ENCODE data around the gene SAMD14. TPM values are rescaled to one million over a fixed set of nuclear protein-coding genes. Genes with fewer than 3 reads are reported as not detected.

Gene SAMD14
- total RNA-seq (2014; rRNA removed; shearing (Covaris generic)), result 0.10 and 0.24 TPM in 2 replicates

DNA sequence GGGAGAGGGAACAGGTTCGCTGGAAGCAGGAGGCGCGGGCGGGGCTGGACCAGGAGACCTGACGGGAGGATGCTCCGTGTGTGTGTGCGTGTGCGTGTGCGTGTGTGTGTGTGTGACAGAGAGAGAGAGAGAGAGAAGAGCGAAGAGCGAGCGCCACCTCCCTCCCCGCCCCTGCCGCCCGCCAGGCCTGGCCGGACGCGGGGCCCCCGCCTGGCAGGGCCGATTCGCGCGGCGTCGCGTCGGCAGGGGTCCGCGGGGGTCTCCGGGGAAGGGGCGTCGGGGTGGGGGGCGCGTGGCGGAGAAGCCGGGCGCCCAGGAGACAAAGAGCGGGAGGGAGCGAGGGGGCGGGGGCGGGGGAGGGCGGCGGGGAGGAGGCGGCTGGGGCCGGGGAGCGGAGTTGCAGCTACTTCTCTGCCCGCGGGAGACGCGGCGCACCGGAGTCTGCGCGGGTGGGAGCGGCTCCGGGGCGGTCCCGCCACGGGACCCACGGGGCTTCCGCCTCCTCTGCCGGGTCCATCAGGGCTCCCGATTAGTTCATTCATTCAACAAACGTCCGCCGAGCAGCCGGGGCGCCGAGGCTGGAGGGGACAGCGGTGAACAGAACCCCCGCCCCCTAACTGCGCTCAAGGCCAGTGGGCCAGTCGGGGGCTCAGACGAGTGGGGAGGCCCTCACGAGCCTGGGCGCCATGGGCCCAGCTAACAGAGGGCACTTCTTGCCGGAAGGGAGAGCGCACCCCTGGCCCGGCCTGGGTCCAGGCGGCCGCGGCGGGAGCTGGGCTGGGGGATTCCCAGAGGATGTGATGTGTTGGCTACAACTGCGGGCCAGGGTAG, at the start of gene SAMD14:
Gene SAMD14, minus strand, starts transcription at position 433 of the 831 bp plus-strand sequence. CDS start 5,201 bp downstream, outside the sequence.
- peak; percentile 45 for DNase-seq (ENCODE audit: low read depth)

DNA sequence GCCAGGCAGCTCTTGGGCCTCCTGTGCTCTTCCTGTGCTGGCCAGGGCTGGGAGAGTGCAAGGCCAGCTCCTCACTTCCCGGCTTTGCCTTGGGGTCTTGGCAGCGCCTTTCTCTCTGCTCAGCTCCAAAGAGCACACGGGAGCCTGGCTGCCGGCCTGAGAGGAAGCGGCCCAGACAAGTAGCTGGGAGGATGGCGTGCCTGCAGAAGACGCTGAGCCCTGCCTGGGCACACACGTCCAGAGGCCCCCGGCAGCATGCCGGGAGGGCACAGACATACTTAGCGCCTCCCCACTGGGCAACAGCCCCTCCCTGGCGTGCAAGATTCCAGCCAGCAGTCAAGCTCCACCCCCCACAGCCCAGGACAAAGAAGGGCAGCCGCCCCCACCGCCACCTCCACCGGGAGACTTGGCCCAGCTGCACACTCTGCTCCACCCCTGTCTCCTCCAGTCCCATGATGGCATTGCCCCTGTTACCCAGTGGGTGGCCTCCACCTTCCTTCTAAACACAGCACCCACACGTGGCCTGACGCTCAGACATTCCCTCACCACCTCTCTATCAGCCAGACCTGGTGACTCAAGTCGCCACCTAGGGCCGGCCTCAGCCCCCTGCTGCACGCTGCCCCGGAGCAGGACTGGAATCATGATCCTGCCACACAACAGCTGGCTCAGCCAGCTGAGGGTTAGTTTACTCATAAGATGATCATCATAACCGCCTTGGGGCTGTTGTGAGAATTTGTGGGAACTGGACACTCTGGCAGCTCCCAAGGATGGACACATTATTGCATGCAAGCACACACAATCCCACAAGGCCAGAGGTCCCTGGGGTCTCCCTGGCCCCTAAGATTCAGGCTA, 48.2 kb upstream of the SAMD14 start:
- peak; percentile 99 for DNase-seq (ENCODE audit: low read depth)

DNA sequence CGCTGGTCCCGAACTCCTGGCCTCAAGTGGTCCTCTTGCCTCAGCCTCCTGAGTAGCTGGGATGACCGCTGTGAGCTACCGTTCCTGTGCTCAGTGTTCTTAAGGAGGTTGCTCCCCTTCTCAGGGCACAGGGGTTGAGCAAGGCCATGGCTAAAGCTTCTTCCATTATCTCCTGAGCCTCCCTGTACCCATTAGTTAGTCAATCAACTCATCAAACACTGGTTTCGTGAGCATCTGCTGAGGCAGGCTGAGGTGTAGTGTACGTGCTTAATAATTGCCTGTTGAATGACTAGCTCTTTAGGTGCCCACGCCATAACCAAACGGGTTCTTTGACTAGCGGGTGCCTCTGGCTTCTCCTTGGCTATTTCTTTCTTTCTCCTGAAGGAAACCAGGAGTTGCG, 47.5 kb upstream of the SAMD14 start:
- no peak for DNase-seq (ENCODE audit: low read depth)

DNA sequence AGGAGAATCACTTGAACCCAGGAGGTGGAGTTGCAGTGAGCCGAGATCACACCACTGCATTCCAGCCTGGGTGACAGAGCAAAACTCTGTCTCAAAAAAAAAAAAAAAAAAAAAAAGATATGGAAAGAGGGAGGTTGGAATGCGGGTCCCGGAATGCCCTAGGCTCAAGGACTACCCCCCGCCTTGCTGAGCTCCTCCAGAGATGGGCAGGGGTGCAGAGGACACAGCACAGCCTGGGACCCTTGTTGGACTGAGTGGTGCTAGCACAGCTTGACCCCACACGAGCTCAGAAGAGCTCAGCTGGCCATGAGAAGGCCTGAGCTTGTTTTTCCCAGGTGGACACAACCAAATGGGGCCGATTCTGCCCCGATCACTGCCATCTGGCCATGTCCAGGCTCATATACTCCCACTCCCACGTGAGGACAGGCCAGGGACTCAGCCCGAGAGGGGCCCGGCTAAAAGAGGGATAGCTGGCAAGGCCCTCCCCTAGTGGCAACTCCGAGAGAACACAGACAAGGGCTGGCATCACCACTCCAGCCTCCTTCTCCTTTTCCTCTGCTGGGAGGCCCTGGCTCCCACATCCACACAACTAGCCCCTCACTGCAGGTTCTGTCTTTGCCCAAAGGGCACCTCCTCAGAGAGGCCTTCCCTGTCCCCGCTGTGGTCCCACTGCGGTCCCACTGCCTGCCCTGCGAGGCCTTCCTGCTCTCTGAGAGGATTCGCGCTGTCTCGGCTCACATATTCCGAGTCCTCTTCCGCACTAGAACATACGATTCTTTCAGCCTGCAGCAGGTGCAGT, 46.8 kb upstream of the SAMD14 start:
- DNase-seq (ENCODE audit: low read depth), result no peak

DNA sequence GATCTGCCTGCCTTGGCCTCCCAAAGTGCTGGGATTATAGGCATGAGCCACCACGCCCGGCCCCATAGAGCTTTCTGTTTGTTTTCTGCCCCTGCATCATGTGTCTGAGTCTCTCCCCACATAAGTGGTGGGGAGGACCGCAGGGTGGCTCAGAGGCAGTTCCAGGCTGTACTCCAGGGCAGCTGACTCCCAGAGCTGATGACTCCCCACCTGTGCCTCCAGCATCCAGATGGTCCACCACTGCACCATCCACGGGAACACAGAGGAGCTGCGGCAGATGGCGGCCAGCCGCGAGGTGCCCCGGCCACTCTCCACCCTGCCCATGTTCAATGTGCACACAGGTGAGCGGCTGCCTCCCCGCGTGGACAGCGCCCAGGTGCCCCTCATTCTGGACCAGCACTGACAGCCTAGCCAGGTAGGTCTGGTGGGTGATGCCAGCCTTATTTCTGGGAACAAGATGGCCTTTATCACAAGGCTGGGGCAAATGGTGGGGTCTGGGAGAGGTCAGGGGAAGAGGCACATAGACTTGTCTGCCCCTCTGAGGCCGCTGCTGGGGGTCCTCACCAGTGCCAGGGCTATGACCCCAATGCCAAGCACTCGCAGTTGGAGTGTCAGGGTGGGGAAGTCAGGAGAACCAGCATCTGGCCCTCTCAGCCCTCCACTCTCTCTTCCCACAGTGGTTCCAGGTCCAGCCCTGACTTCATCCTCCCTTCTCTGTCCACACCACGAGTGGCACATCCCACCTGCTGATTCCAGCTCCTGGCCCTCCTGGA, 45.3 kb upstream of the SAMD14 start:
- DNase-seq (ENCODE audit: low read depth), result no peak

DNA sequence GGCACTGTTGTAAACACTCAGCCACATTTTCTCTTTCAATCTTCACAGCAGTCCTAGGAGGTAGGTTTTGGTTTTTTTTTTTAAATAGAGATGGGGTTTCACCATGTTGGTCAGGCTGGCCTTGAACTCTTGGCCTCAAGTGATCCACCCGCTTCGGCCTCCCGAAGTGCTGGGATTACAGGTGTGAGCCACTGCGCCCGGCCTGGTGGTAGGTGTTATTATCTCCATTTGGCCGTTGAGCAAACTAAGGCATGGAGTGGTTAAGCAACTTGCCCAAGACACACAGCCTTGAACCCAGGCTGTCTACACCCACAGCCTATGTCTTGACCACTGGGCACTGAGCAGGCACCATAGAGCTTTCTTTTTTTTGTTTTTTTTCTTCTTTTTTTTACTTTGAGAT, 44.5 kb upstream of the SAMD14 start:
- DNase-seq (ENCODE audit: low read depth), result no peak

DNA sequence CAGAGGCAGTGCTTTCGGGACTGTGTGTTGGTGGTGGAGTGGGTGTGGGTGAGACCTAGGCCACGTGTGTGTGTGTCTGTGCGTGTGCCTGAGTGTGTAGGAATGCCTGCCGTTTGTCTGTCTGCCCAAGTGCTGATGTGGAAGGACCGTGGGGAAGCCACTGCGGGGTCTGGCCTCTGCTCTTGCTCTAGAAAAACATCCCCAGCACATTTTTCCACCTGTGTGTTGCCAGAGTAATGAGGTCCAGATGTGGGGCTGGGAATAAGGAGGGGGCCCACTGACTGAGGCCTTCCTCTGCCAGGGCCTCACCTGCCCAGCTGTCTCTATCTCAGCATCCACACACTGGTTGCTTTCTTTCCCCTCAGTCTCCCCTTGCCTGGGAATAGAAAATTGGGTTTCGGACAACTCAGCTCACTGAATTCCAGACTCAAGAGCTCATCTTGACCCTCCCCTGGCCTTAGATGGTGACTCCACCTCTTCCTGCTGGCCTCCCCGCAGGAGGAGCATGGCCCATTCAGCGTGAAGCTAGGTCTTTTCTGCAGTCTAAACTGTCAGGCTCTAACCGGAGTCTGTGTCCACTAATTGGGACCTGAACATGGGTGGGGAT, 43.5 kb upstream of the SAMD14 start:
- DNase-seq (ENCODE audit: low read depth), result peak; percentile 80

DNA sequence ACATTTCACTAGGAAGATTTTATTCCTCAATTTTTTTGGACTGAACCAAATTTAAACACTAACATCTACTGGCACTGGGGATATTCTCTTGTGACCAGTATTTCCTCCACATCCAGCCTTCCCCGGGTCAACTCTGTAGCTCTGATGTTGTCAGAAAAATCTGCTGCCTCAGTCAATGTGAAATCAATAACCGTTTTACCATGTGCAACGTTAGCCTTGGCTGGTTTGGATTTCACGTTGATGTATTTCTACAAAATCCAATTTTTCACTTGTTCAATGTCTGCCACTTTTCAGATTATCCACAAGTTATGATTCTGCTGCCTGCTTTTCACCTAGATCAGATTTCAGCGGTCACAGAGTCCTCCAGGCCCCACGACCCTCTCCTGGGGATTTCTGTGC, 43.0 kb upstream of the SAMD14 start:
- DNase-seq (ENCODE audit: low read depth), result no peak

DNA sequence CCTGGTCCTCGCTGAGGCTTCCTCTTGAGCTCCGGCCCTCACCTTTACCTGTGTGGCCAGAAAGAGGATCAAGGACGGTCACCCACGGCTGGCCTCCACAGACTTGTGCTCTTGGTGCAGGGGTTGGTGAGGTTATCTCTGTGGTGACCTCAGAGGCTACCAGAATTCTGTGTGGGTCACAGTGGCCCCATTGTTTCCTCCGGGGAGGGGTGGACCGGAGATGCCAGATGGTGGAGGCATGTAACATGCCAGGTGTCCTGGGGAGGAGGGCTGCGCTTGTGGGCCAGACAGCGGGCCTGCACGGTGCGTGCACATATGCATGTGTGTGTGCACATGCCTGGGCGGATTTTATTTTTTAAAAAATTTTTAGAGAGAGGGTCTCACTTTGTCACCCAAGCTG, 42.2 kb upstream of the SAMD14 start:
- no peak for DNase-seq (ENCODE audit: low read depth)

DNA sequence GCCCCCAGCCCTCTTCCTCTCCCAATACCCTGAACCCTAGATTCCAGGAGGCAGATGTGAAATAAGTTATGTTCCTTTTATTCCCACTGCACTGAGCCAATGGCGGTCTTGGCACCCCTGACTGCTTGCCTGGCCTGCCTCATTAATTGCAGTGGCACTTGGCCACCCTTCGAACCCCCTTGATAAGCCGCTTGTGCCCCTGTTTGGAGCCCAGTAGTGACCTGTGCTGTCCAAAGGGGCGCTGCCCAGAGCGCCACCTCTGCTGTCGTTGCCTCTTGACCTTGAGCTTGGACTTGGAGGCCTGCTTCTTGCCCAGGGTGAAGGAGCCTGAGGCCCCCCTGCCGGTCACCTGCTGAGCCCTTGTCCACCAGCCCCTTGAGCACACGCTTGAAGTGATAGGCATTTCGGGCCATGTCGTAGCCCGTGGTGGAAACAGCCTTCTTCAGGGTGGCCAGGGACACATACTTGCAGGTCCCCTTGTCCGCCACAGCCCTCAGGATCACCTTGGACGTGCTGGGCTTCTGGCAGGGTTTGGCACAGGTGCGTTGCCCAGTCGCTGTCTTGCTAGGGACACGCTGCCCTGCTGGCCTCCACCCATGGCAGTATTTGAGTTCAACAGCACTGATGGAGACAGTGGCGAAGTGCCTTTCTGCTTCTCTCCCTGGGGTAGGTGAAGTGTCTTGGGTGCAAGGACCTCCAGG, 41.6 kb upstream of the SAMD14 start:
- DNase-seq (ENCODE audit: low read depth), result no peak

DNA sequence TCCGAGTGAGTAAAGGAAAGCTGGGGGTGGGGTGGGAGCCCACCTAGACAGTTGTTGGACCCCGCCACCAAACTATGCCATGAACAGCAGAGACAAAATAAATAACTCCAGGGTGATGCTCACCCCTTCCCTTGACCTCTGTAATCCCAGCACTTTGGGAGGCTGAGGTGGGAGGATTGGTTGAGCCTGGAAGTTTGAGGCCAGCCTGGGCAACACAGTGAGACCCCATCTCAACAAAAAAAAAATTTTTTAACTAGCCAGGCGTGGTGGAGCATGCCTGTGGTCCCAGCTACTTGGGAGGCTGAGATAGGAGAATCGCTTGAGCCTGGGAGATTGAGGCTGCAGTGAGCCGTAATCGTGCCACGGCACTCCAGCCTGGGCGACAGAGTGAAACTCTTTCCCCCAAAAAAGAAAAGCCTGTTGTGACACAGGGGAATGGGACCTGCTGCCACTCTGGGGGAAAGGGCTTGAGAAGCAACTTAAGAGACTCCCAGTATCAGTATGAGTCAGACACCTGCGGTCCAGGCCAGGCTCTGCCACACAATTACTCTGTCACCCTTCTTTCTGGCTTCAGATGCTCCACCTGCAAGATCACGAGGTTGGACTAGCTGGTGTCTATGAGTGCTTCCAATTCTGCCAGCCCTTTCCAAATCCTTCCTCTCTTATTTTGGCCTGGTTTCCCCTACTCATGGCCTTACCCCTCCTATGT, 40.9 kb upstream of the SAMD14 start:
- peak; percentile 50 for DNase-seq (ENCODE audit: low read depth)

DNA sequence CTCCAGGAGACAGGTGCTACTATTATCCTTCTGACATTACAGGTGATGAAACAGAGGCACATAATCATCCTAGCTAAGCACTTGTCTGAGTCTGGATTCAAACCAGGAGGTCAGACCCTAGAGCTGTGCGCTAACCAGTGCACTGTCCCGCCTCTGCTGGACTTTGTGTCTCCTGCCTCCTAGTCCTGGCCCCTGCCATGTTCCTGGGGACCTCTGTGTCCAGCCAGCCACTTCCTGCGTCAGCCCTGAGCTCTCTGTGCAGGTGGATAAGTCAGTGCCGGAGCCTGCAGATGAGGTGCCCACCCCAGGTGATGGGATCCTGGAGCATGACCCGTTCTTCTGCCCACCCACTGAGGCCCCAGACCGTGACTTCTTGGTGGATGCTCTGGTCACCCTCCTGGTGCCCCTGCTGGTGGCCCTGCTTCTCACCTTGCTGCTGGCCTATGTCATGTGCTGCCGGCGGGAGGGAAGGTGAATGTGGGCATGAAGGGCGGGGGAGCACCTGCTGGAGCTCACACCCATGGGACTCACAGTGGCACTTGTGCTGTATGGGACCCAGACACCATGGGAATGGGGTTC, 40.0 kb upstream of the SAMD14 start:
- no peak for DNase-seq (ENCODE audit: low read depth)

DNA sequence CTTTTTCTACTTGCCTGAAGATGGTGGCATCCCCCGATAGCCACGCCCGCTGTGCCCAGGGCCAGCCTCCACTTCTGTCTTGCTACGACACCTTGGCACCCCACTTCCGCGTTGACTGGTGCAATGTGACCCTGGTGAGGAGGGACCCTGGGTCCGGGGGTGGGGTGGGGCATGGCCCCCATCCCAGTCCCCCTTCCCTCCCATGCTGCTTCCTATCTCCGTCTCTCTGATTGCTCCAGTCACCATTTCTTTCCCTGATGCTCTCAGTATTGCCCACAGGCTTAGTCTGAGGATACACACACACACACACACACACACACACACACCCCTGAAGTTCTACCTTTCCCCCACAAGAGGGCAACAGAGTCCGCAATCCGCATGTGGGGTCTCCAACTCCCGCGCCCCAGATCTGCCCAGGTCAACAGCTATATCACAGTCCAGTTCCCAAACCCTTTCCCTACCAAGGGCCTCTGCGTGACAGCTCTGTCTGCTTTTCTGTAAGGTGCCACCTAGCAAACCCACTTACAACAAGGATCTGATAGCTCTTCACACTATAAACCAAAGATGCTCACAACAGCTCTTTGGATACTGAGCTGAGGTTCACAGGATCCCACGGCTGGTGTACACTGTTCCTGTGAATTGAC, 39.3 kb upstream of the SAMD14 start:
- peak; percentile 71 for DNase-seq (ENCODE audit: low read depth)

DNA sequence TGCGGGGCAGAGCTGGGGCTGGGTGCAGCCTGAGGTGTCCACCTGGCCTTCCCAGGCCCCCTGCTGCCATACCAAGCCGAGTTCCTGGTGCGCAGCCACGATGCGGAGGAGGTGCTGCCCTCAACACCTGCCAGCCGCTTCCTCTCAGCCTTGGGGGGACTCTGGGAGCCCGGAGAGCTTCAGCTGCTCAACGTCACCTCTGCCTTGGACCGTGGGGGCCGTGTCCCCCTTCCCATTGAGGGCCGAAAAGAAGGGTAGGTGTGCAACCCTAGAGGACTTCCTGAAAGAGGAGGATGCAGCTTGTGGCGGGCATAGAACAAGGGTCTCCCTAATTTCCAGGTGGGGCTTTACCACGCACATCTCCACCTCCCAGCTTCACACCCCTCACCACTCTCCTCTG, 38.4 kb upstream of the SAMD14 start:
- DNase-seq (ENCODE audit: low read depth), result no peak

DNA sequence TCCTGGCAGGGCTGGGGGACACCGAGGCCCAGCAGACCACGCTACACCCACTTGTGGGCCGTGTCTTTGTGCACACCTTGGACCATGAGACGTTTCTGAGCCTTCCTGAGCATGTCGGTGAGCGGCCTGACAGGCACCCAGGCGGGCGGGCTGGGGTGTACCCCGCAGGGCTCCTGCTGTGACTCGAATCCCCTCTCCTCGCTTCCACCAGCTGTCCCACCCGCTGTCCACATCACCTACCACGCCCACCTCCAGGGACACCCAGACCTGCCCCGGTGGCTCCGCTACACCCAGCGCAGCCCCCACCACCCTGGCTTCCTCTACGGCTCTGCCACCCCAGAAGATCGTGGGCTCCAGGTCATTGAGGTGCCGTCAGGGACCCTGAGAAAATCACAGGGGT, 37.4 kb upstream of the SAMD14 start:
- DNase-seq (ENCODE audit: low read depth), result no peak

DNA sequence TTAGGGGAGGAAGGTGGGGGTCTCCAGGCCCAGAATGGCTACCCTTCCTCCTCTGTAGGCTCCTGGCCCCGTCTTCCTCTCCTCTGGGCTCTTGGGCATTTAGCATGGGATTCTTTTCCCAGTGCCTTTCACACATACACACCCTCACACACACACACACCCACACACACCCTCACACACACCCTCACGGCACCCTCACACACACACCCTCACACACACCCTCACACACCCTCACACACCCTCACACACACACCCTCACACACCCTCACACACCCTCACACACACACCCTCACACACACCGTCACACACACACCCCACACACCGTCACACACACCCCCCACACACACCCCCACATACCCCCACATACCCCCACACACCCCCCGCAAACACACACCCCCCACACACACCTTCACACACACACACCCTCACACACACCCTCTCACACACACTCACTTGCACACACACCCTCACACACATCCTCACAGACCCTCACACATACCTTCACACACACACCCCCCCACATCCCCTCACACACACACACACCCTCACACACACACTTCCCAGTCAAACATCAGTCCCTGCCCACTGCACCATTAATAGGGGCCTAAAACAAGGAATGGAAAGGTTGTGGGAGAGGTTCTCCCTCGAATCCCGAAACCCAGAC, 36.7 kb upstream of the SAMD14 start:
- DNase-seq (ENCODE audit: low read depth), result no peak

DNA sequence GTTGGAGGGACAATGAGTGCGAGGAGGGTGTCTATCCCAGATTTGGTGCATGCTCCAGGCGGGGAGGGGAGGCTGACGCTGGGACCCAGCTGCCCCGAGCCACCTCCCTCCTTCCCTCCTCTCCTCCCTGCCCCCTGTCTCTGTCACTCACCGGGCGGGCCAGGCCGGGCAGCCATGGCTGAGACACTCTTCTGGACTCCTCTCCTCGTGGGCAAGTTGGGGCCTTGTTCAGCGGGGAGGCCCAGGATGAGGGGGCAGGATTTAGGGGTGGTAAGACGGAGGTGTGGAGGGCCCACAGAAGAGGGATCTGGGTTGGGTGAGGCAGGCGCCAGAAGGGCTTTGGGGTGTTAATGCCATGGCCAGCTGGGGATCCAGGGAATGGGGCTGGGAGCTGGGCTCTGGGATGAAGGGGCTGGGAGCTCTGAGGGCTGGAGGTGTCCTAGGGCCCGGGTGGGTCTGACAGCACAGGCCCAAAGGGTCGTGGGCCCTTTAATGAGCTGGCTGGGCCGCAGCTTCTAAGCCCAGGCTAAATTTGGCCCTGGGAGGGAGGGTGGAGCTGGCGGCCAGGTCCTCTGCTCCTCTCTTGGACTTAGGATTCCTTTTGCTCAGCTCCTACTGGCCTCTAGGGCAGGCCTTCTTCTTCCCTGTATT, 36.0 kb upstream of the SAMD14 start, which contains the start of gene SGCA:
Gene SGCA, plus strand, starts transcription at position 139 of the 651 bp plus-strand sequence. Its CDS starts 36 bp downstream, at position 175.
- no peak for DNase-seq (ENCODE audit: low read depth)
